Measurements from ENCODE around the gene GRAMD2B. TPM values are rescaled to one million over a fixed set of nuclear protein-coding genes. Genes with fewer than 3 reads are reported as not detected.

Gene GRAMD2B
- polyA plus RNA-seq, 4 donors: 13.7 to 39.1 (median 20.4) TPM

DNA sequence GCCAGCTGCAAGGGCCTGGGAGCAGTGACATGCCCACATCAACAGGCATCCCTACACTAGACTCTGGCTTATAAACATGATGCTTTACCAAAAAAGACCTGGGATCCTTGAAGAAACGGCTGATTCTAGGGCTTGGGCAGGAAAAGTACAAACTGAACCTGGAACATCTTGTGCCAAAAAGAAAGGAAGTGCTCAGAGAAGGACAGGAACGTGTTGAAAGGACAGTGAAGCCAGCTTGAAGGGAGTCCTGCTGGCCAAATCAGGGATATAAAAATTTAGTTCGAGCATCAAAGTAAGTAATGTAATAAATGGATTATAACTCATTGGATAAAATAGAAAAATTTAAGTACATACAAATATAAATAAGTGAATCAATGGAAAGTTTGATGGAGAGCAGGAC lies 113.7 kb downstream of the GRAMD2B start:
- H3K9me3 ChIP-seq (ENCODE audit: control insufficient read depth in 2 of 2, insufficient read depth in 1 of 2, low read depth in 1 of 2, low read length in 1 of 2): peaks cover 0 to 4% of the 10 kb centered on the region in 2 donors
- H3K4me3 ChIP-seq (ENCODE audit: low read depth in 1 of 3, low read length in 3 of 3): no peak overlapping the region
- 44 to 50% (median 46%) methylated on average over 3 of the region's 3 CpGs for WGBS, 3 donors
- no peak for FAIRE-seq
- H3K4me1 ChIP-seq (ENCODE audit: control insufficient read depth in 3 of 3, insufficient read depth in 2 of 3, low read depth in 1 of 3, low read length in 2 of 3): peaks cover 0 to 3% (median 0%) of the 10 kb centered on the region in 3 donors
- no peaks in the 10 kb centered on the region for H3K36me3 ChIP-seq (ENCODE audit: control insufficient read depth in 3 of 3, insufficient read depth in 2 of 3, low read depth in 1 of 3, low read length in 3 of 3)
- no peak for DNase-seq
- H3K27me3 ChIP-seq (ENCODE audit: control insufficient read depth in 3 of 3, insufficient read depth in 3 of 3, low read length in 3 of 3): no peaks in the 10 kb centered on the region
- H3K27ac ChIP-seq (ENCODE audit: low read depth in 1 of 3, low read length in 2 of 3): no peak overlapping the region

DNA sequence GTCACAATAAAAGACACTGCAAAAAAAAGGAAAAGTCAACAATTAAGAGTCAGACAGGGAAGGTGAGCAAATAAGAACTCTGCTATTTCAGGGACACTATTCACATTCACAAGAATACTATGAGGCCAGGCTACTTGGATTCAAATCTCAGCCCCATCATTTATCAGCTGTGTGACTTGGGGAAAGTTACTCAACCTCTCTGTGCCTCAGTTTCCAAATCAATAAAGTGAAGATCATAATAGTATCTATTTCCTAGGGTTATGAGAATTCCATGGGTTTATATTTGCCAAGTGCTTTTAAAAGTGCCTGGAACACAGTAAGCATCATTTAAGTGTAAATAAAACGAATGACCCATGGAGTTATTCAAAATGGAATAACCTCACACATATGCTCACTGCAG lies 115.4 kb downstream of the GRAMD2B start:
- Histone ChIP-seq H3K4me1 (ENCODE audit: control insufficient read depth in 3 of 3, insufficient read depth in 2 of 3, low read depth in 1 of 3, low read length in 2 of 3) (peaks cover 0 to 7% (median 0%) of the 10 kb centered on the region in 3 donors), H3K36me3 (ENCODE audit: control insufficient read depth in 3 of 3, insufficient read depth in 2 of 3, low read depth in 1 of 3, low read length in 3 of 3) (no peaks in the 10 kb centered on the region), H3K4me3 (ENCODE audit: low read depth in 1 of 3, low read length in 3 of 3) (no peak overlapping the region), H3K9me3 (ENCODE audit: control insufficient read depth in 2 of 2, insufficient read depth in 1 of 2, low read depth in 1 of 2, low read length in 1 of 2) (peaks cover 0 to 4% of the 10 kb centered on the region in 2 donors), H3K27ac (ENCODE audit: low read depth in 1 of 3, low read length in 2 of 3) (no peak overlapping the region), H3K27me3 (ENCODE audit: control insufficient read depth in 3 of 3, insufficient read depth in 3 of 3, low read length in 3 of 3) (no peaks in the 10 kb centered on the region)
- no peak for DNase-seq
- FAIRE-seq: no peak
- WGBS, 3 donors: 44 to 58% (median 48%) methylated on average over 1 of the region's 1 CpG

DNA sequence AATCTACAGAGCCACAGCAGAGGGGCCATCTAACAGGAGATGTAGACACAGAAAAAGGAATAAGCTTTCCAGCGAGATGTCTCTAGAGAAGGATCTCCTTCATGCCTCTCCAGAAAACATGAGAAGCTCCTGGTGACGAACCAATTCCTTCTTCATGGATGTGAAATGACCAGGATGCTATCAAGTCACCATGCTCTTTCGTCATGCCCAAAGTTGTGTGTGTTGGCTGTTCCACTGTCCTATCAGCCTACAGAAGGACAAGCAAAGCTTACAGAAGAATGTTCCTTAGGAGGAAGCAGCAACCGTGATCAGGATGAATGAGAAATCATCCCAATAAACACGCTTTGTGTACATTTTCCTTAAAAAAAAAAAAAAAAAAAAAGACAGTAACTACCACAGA lies 117.4 kb downstream of the GRAMD2B start:
- Histone ChIP-seq H3K4me1 (ENCODE audit: control insufficient read depth in 3 of 3, insufficient read depth in 2 of 3, low read depth in 1 of 3, low read length in 2 of 3) (peaks cover 0 to 11% (median 0%) of the 10 kb centered on the region in 3 donors), H3K27me3 (ENCODE audit: control insufficient read depth in 3 of 3, insufficient read depth in 3 of 3, low read length in 3 of 3) (no peaks in the 10 kb centered on the region), H3K9me3 (ENCODE audit: control insufficient read depth in 2 of 2, insufficient read depth in 1 of 2, low read depth in 1 of 2, low read length in 1 of 2) (no peaks in the 10 kb centered on the region), H3K27ac (ENCODE audit: low read depth in 1 of 3, low read length in 2 of 3) (no peak overlapping the region), H3K36me3 (ENCODE audit: control insufficient read depth in 3 of 3, insufficient read depth in 2 of 3, low read depth in 1 of 3, low read length in 3 of 3) (peaks cover 0 to 3% (median 0%) of the 10 kb centered on the region in 3 donors), H3K4me3 (ENCODE audit: low read depth in 1 of 3, low read length in 3 of 3) (no peak overlapping the region)
- WGBS, 3 donors: 78 to 80% (median 80%) methylated on average over 5 of the region's 5 CpGs
- FAIRE-seq: no peak
- DNase-seq: no peak

DNA sequence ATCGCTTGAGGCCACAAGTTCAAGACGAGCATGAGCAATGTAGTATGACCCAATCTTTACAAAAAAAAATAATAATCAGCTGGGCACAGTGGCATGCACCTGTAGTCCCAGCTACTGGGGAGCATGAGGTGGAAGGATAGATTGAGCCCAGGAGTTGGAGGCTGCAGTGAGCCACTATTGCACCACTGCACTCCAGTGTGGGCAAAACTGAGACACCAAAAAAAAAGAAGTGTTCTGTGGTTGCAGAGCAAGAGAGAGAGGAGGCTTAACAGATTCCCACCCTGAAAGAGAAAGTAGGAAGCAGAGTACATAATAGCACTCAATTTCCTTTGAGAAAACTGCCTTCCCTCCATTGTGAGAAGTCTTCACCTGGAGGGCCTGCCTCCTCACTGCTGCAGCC lies 119.2 kb downstream of the GRAMD2B start:
- Histone ChIP-seq H3K36me3 (ENCODE audit: control insufficient read depth in 3 of 3, insufficient read depth in 2 of 3, low read depth in 1 of 3, low read length in 3 of 3) (peaks cover 0 to 14% (median 0%) of the 10 kb centered on the region in 3 donors), H3K4me3 (ENCODE audit: low read depth in 1 of 3, low read length in 3 of 3) (no peak overlapping the region), H3K27ac (ENCODE audit: low read depth in 1 of 3, low read length in 2 of 3) (no peak overlapping the region), H3K27me3 (ENCODE audit: control insufficient read depth in 3 of 3, insufficient read depth in 3 of 3, low read length in 3 of 3) (no peaks in the 10 kb centered on the region), H3K9me3 (ENCODE audit: control insufficient read depth in 2 of 2, insufficient read depth in 1 of 2, low read depth in 1 of 2, low read length in 1 of 2) (no peaks in the 10 kb centered on the region), H3K4me1 (ENCODE audit: control insufficient read depth in 3 of 3, insufficient read depth in 2 of 3, low read depth in 1 of 3, low read length in 2 of 3) (peaks cover 0 to 11% (median 0%) of the 10 kb centered on the region in 3 donors)
- no peak for DNase-seq
- WGBS, 3 donors: 61 to 72% (median 63%) methylated on average over 2 of the region's 2 CpGs
- no peak for FAIRE-seq

DNA sequence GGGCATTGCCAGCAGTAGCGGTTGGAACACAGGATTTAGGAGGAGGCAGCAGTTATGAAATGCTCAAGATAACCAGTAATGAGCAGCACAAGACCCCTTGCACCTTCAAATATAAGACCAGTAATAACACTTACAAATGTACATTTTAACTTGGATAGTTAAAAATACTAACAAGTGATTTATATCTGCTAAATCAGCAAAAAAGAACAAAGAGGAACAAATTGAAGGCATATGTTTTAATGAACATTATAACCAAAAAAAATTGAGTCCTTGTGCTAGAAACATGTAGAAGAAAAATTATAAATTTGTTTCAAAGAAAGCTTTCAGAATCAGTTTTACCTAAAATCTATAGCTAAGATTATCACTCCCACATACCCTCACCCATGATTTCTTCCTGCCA lies 119.8 kb downstream of the GRAMD2B start:
- peaks cover 0 to 18% (median 0%) of the 10 kb centered on the region in 3 donors for H3K36me3 ChIP-seq (ENCODE audit: control insufficient read depth in 3 of 3, insufficient read depth in 2 of 3, low read depth in 1 of 3, low read length in 3 of 3)
- 95 to 100% (median 96%) methylated on average over 1 of the region's 1 CpG for WGBS, 3 donors
- DNase-seq (no peak), FAIRE-seq (no peak)
- H3K27ac ChIP-seq (ENCODE audit: low read depth in 1 of 3, low read length in 2 of 3): peak overlapping the region in 1 of 3 donors; percentile 24
- H3K4me3 ChIP-seq (ENCODE audit: low read depth in 1 of 3, low read length in 3 of 3): no peak overlapping the region
- H3K27me3 ChIP-seq (ENCODE audit: control insufficient read depth in 3 of 3, insufficient read depth in 3 of 3, low read length in 3 of 3): no peaks in the 10 kb centered on the region
- H3K4me1 ChIP-seq (ENCODE audit: control insufficient read depth in 3 of 3, insufficient read depth in 2 of 3, low read depth in 1 of 3, low read length in 2 of 3): peaks cover 0 to 11% (median 0%) of the 10 kb centered on the region in 3 donors
- no peaks in the 10 kb centered on the region for H3K9me3 ChIP-seq (ENCODE audit: control insufficient read depth in 2 of 2, insufficient read depth in 1 of 2, low read depth in 1 of 2, low read length in 1 of 2)

DNA sequence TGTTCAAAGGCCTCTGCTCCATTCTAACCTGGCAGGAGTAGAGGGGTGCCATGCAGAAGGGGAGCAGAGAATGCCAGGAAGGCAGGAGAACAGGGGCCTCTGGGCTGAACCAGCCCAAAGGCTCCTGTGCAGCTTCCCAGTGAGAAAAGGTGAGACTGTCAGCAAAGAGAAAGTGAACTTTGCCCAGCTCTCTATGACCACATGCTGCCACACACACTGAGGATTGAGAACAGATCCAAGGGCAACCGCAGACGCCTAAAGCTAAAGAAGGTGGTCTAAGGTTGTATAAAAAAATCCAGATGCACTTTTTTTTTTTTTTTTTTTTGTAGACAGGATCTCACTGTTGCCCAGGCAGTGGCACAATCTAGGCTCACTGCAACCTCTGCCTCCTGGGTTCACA lies 120.5 kb downstream of the GRAMD2B start:
- Histone ChIP-seq H3K4me3 (ENCODE audit: low read depth in 1 of 3, low read length in 3 of 3) (no peak overlapping the region), H3K36me3 (ENCODE audit: control insufficient read depth in 3 of 3, insufficient read depth in 2 of 3, low read depth in 1 of 3, low read length in 3 of 3) (peaks cover 0 to 24% (median 0%) of the 10 kb centered on the region in 3 donors), H3K4me1 (ENCODE audit: control insufficient read depth in 3 of 3, insufficient read depth in 2 of 3, low read depth in 1 of 3, low read length in 2 of 3) (peaks cover 0 to 11% (median 0%) of the 10 kb centered on the region in 3 donors), H3K27ac (ENCODE audit: low read depth in 1 of 3, low read length in 2 of 3) (peak overlapping the region in 1 of 3 donors; percentile 24), H3K9me3 (ENCODE audit: control insufficient read depth in 2 of 2, insufficient read depth in 1 of 2, low read depth in 1 of 2, low read length in 1 of 2) (no peaks in the 10 kb centered on the region), H3K27me3 (ENCODE audit: control insufficient read depth in 3 of 3, insufficient read depth in 3 of 3, low read length in 3 of 3) (no peaks in the 10 kb centered on the region)
- DNase-seq: peak; percentile 80 to 85
- FAIRE-seq: no peak
- WGBS, 3 donors: 32 to 76% (median 43%) methylated on average over 2 of the region's 2 CpGs

Other genes starting within 250 kb of the GRAMD2B start
- 10 to 100 TPM; 18.1 to 66.2 (median 31.9) TPM for gene ALDH7A1, start 171.8 kb downstream of the GRAMD2B start, polyA plus RNA-seq
- gene PHAX, start 177.5 kb downstream of the GRAMD2B start, polyA plus RNA-seq: 10 to 100 TPM; 17.4 to 32.8 (median 17.9) TPM

Measured in small intestine (tissue), 7 donors.